Neural cell (in vitro differentiated cells): ENCODE data around the gene CLGN. TPM values are rescaled to one million over a fixed set of nuclear protein-coding genes. Genes with fewer than 3 reads are reported as not detected.

Source experiments
- H2AFZ ChIP-seq: fragments of 200-600, 300-800 bp; sonication (generic), shearing (Covaris generic); 2 replicates; pipeline ENCODE4 v1.6.0; 2014; ENCODE audit warnings: low read depth, mild to moderate bottlenecking, antibody characterized with exemption, low read length, moderate library complexity
- H3F3A ChIP-seq: fragments of 200-600 bp; shearing (Covaris generic); 2 replicates; pipeline ENCODE4 v1.6.1; 2016; ENCODE audit warnings: mild to moderate bottlenecking, moderate library complexity, mixed read lengths, antibody characterized with exemption, low read length; ENCODE audit not compliant: insufficient read depth, poor library complexity, severe bottlenecking
- H3K27ac ChIP-seq: fragments of 200-600, 300-800 bp; sonication (generic), shearing (Covaris generic); 2 replicates; pipeline ENCODE4 v1.5.1; 2014; ENCODE audit warnings: mild to moderate bottlenecking, low read length, moderate library complexity
- H3K27me3 ChIP-seq: fragments of 300-800, 200-600 bp; sonication (generic), shearing (Covaris generic); 2 replicates; pipeline ENCODE4 v1.6.0; 2014; ENCODE audit warnings: mild to moderate bottlenecking, low read depth, low read length, moderate library complexity; ENCODE audit not compliant: insufficient read depth
- H3K36me3 ChIP-seq: fragments of 300-800, 200-600 bp; sonication (generic), shearing (Covaris generic); 2 replicates; pipeline ENCODE4 v1.5.1; 2014; ENCODE audit warnings: mild to moderate bottlenecking, antibody characterized with exemption, low read length, moderate library complexity; ENCODE audit not compliant: insufficient read depth
- H3K4me2 ChIP-seq: fragments of 300-800, 200-600 bp; sonication (generic), shearing (Covaris generic); 2 replicates; pipeline ENCODE4 v1.6.0; 2014; ENCODE audit warnings: mild to moderate bottlenecking, low read length
- H3K4me3 ChIP-seq: fragments of 300-800, 200-600 bp; sonication (generic), shearing (Covaris generic); 2 replicates; pipeline ENCODE4 v1.5.1; 2014; ENCODE audit warnings: mild to moderate bottlenecking, low read length, moderate library complexity
- H3K79me2 ChIP-seq: fragments of 200-600 bp; shearing (Covaris generic); replicated peaks from 2 replicates; pipeline ENCODE4 v1.6.0; 2014; ENCODE audit warnings: mild to moderate bottlenecking, low read length, moderate library complexity; ENCODE audit not compliant: insufficient read depth
- H3K9ac ChIP-seq: fragments of 300-800, 200-600 bp; sonication (generic), shearing (Covaris generic); 2 replicates; pipeline ENCODE4 v1.6.1; 2016; ENCODE audit warnings: mild to moderate bottlenecking, low read length, mixed read lengths
- H3K9me2 ChIP-seq: fragments of 200-600 bp; shearing (Covaris generic); 2 replicates; pipeline ENCODE4 v1.6.1; 2016; ENCODE audit warnings: mild to moderate bottlenecking, low read length, mixed read lengths; ENCODE audit not compliant: insufficient read depth
- H3K9me3 ChIP-seq: fragments of 200-600, 300-800 bp; sonication (generic), shearing (Covaris generic); 2 replicates; pipeline ENCODE4 v1.6.1; 2016; ENCODE audit warnings: mild to moderate bottlenecking, mixed run types, low read length, moderate library complexity, mixed read lengths
- H4K20me1 ChIP-seq: fragments of 200-600 bp; shearing (Covaris generic); 2 replicates; pipeline ENCODE4 v1.6.1; 2016; ENCODE audit warnings: mild to moderate bottlenecking, mixed run types; ENCODE audit not compliant: insufficient read depth
- CTCF ChIP-seq: fragments of 450-650 bp; IDR thresholded peaks from 2 replicates; pipeline ENCODE4 v1.5.1; 2014; ENCODE audit warnings: antibody characterized with exemption, mild to moderate bottlenecking, moderate library complexity; ENCODE audit not compliant: poor library complexity, severe bottlenecking
- EP300 ChIP-seq: fragments of 450-650 bp; conservative IDR thresholded peaks from 2 replicates; pipeline ENCODE4 v1.6.1; 2014; ENCODE audit warnings: antibody characterized with exemption, mild to moderate bottlenecking, moderate library complexity; ENCODE audit not compliant: poor library complexity, severe bottlenecking
- EZH2 ChIP-seq: fragments of 200-600, 300-800 bp; shearing (Covaris generic), sonication (generic); IDR thresholded peaks from 2 replicates; pipeline ENCODE4 v1.6.1; 2014; ENCODE audit warnings: antibody characterized with exemption, low read length, borderline replicate concordance, mild to moderate bottlenecking; ENCODE audit not compliant: insufficient read depth, poor library complexity, severe bottlenecking
- MXI1 ChIP-seq: fragments of 450-650 bp; conservative IDR thresholded peaks from 2 replicates; pipeline ENCODE4 v1.6.1; 2014; ENCODE audit warnings: antibody characterized with exemption, mild to moderate bottlenecking; ENCODE audit not compliant: poor library complexity, severe bottlenecking
- POLR2AphosphoS5 ChIP-seq: IDR thresholded peaks from 2 replicates; pipeline ENCODE4 v1.6.1; 2012
- RAD21 ChIP-seq: fragments of 450-650 bp; conservative IDR thresholded peaks from 2 replicates; pipeline ENCODE4 v1.6.1; 2014; ENCODE audit warnings: antibody characterized with exemption, mild to moderate bottlenecking, moderate library complexity
- REST ChIP-seq: IDR thresholded peaks from 2 replicates; pipeline ENCODE4 v1.6.1; 2012; ENCODE audit warnings: borderline replicate concordance
- SMC3 ChIP-seq: fragments of 450-650 bp; conservative IDR thresholded peaks from 2 replicates; pipeline ENCODE4 v1.6.1; 2014; ENCODE audit warnings: antibody characterized with exemption, mild to moderate bottlenecking, moderate library complexity; ENCODE audit not compliant: poor library complexity
- TAF1 ChIP-seq: IDR thresholded peaks from 2 replicates; pipeline ENCODE4 v1.6.1; 2012; ENCODE audit warnings: low read depth
- polyA plus RNA-seq: library from polyadenylated mRNA; depleted of rRNA; stranded (reverse); fragments of >200 nt; gene quantifications from 2 replicates; pipeline ENCODE4 v1.2.3, GENCODE V29; 2014

Gene CLGN
- polyA plus RNA-seq, 1 donor from 2014 or later = 20.8 TPM

GRCh38 chr4:140373328-140374129, 53.9 kb downstream of the CLGN start, which contains the start of gene SCOC:
TSS of gene SCOC (plus strand) at chr4:140373646. CDS start at chr4:140379171, 5,525 bp downstream.
- Histone ChIP-seq H3K9me3 (no peaks in the 10 kb centered on the region), H3K27ac (peak within 1 kb of the TSS; percentile 89), H3K4me2 (peak within 1 kb of the TSS; percentile 76), H4K20me1 (no peaks in the 10 kb centered on the region), H3K36me3 (no peaks in the 10 kb centered on the region), H3K9me2 (no peaks in the 10 kb centered on the region), H3K27me3 (no peaks in the 10 kb centered on the region), H3K9ac (peak within 1 kb of the TSS; percentile 86), H3K79me2 (peaks cover 46% of the 10 kb centered on the region), H3K4me3 (peak within 1 kb of the TSS; percentile 79), H3F3A (no peaks in the 10 kb centered on the region), H2AFZ (peak within 1 kb of the TSS; percentile 77)
- TF ChIP-seq SMC3 (peak; percentile 22), TAF1 (peak; percentile 64), EZH2 (no peak), MXI1 (peak; percentile 70), POLR2AphosphoS5 (peak; percentile 91), EP300 (peak; percentile 48), CTCF (peak; percentile 27), REST (peak; percentile 42), RAD21 (peak; percentile 26)

- Histone ChIP-seq H3K4me3 (peak overlapping the region; percentile 79), H3F3A (no peaks in the 10 kb centered on the region), H3K4me2 (peak overlapping the region; percentile 50), H3K36me3 (no peaks in the 10 kb centered on the region), H3K79me2 (peaks cover 39% of the 10 kb centered on the region), H2AFZ (peak overlapping the region; percentile 70), H3K27ac (peak overlapping the region; percentile 75), H3K9ac (peak overlapping the region; percentile 64), H3K9me2 (no peaks in the 10 kb centered on the region), H3K27me3 (no peaks in the 10 kb centered on the region), H4K20me1 (no peaks in the 10 kb centered on the region), H3K9me3 (no peaks in the 10 kb centered on the region)
- TF ChIP-seq CTCF (peak; percentile 52), MXI1 (peak; percentile 34), REST (peak; percentile 100), SMC3 (peak; percentile 41), POLR2AphosphoS5 (no peak), RAD21 (peak; percentile 40), TAF1 (peak; percentile 13), EP300 (no peak), EZH2 (no peak)
Observed at GRCh38 chr4:140372751-140373327, 54.6 kb downstream of the CLGN start.
